ENCODE data around the gene QRFP.

QRFP gene

DNA sequence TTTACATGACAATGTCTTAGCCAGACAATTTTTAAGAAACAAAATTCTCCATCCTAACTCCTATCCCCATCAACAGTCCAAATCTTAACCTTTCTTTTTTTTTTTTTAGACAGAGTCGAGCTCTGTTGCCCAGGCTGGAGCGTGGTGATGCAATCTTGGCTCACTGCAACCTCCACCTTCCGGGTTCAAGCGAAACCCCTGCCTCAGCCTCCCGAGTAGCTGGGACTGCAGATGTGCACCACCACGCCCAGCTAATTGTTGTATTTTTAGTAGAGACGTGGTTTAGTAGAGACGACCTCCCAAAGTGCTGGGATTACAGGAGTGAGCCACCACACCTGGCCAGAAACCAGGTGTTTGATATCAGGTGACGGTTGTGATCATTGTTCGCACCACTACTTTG is 51.4 kb downstream of the QRFP start:
- no peak overlapping the region for H3K27ac ChIP-seq (replicated peaks; ENCODE audit: low read length)
- no peak overlapping the region for H3K4me2 ChIP-seq (ENCODE audit: insufficient read depth, low read length, poor library complexity, severe bottlenecking)
- DNase-seq (ENCODE audit: low spot score), result no peak
- H4K8ac ChIP-seq (ENCODE audit: low read depth, low read length), result no peak overlapping the region
- H3K27me3 ChIP-seq (ENCODE audit: control insufficient read depth in 3 of 3, insufficient read depth in 3 of 3, low read depth in 1 of 3, low read length in 3 of 3), result no peaks in the 10 kb centered on the region
- no peak overlapping the region for H4K91ac ChIP-seq (ENCODE audit: low read depth, low read length, poor library complexity)
- no peak overlapping the region for H2BK12ac ChIP-seq (ENCODE audit: low read length)
- no peak overlapping the region for H3K4me3 ChIP-seq (ENCODE audit: low read length in 2 of 2)
- WGBS, 2 donors (ENCODE audit: extremely low coverage in 2 of 2, insufficient read length in 2 of 2, insufficient replicate concordance in 1 of 2), result no CpG with 5 or more reads among the region's 10 CpGs
- H2BK5ac ChIP-seq (ENCODE audit: low read length), result no peak overlapping the region
- H3K9ac ChIP-seq (ENCODE audit: low read depth, low read length, poor library complexity), result no peak overlapping the region
- H3K23ac ChIP-seq (ENCODE audit: low read depth, low read length, poor library complexity), result peak overlapping the region; percentile 75
- H3K79me1 ChIP-seq (ENCODE audit: low read depth, low read length), result peaks cover 5% of the 10 kb centered on the region
- no peak overlapping the region for H3K18ac ChIP-seq (ENCODE audit: low read length)
- peaks cover 17 to 47% of the 10 kb centered on the region in 2 donors for H3K4me1 ChIP-seq (ENCODE audit: control insufficient read depth in 2 of 2, insufficient read depth in 1 of 2, low read depth in 1 of 2, low read length in 2 of 2)
- no peak overlapping the region for H3K14ac ChIP-seq (ENCODE audit: low read length)
- no peak overlapping the region for H2BK120ac ChIP-seq (ENCODE audit: low read depth, low read length)
- no peak overlapping the region for H2BK15ac ChIP-seq (ENCODE audit: low read length)
- no peak overlapping the region for H2AK5ac ChIP-seq (ENCODE audit: low read depth, low read length)
- H3K4ac ChIP-seq (ENCODE audit: low read length), result no peak overlapping the region
- no peaks in the 10 kb centered on the region for H3K9me3 ChIP-seq (replicated peaks in 1 of 2; ENCODE audit: control insufficient read depth in 2 of 2, insufficient read depth in 1 of 2, low read depth in 1 of 2, low read length in 2 of 2)
- peaks cover 0 to 9% of the 10 kb centered on the region in 2 donors for H3K36me3 ChIP-seq (replicated peaks in 1 of 2; ENCODE audit: control insufficient read depth in 2 of 2, insufficient read depth in 2 of 2, low read length in 2 of 2)
- no peak overlapping the region for H2AFZ ChIP-seq (ENCODE audit: low read length)

DNA sequence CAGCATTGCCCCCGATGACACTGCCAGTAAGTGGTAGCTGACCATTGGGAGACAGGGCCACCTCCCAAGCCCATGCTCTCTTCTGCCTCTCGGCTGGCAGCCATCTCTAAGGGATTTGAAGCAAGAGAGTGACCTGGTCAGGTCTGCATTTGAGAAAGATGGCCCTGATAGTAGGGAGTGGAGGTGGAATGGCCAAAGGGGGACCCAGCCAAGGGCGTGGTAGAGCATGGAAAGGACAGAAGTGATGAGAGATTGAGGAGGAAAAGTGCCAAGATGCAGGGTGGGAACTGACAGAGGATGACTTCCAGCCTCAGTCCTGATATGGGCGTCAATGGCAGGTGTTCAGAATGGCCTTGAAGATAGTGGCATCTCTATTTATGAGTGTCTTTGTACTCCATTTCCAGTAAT is 52.6 kb downstream of the QRFP start:
- Histone ChIP-seq H3K4ac (ENCODE audit: low read length) (no peak overlapping the region), H4K91ac (ENCODE audit: low read depth, low read length, poor library complexity) (no peak overlapping the region), H3K79me1 (ENCODE audit: low read depth, low read length) (peaks cover 5% of the 10 kb centered on the region), H3K9me3 (replicated peaks in 1 of 2; ENCODE audit: control insufficient read depth in 2 of 2, insufficient read depth in 1 of 2, low read depth in 1 of 2, low read length in 2 of 2) (no peaks in the 10 kb centered on the region), H3K4me3 (ENCODE audit: low read length in 2 of 2) (no peak overlapping the region), H3K23ac (ENCODE audit: low read depth, low read length, poor library complexity) (peak overlapping the region; percentile 95), H3K27ac (replicated peaks; ENCODE audit: low read length) (no peak overlapping the region), H3K4me1 (ENCODE audit: control insufficient read depth in 2 of 2, insufficient read depth in 1 of 2, low read depth in 1 of 2, low read length in 2 of 2) (peaks cover 25 to 49% of the 10 kb centered on the region in 2 donors), H3K4me2 (ENCODE audit: insufficient read depth, low read length, poor library complexity, severe bottlenecking) (no peak overlapping the region), H3K14ac (ENCODE audit: low read length) (no peak overlapping the region), H4K8ac (ENCODE audit: low read depth, low read length) (no peak overlapping the region), H2BK120ac (ENCODE audit: low read depth, low read length) (no peak overlapping the region), H2BK5ac (ENCODE audit: low read length) (no peak overlapping the region), H2AK5ac (ENCODE audit: low read depth, low read length) (no peak overlapping the region), H2AFZ (ENCODE audit: low read length) (no peak overlapping the region), H2BK12ac (ENCODE audit: low read length) (no peak overlapping the region), H3K18ac (ENCODE audit: low read length) (no peak overlapping the region), H3K9ac (ENCODE audit: low read depth, low read length, poor library complexity) (no peak overlapping the region), H2BK15ac (ENCODE audit: low read length) (no peak overlapping the region), H3K27me3 (ENCODE audit: control insufficient read depth in 3 of 3, insufficient read depth in 3 of 3, low read depth in 1 of 3, low read length in 3 of 3) (no peaks in the 10 kb centered on the region), H3K36me3 (replicated peaks in 1 of 2; ENCODE audit: control insufficient read depth in 2 of 2, insufficient read depth in 2 of 2, low read length in 2 of 2) (peaks cover 0 to 11% of the 10 kb centered on the region in 2 donors)
- no peak for DNase-seq (ENCODE audit: low spot score)
- WGBS, 2 donors (ENCODE audit: extremely low coverage in 2 of 2, insufficient read length in 2 of 2, insufficient replicate concordance in 1 of 2), result no CpG with 5 or more reads among the region's 4 CpGs

DNA sequence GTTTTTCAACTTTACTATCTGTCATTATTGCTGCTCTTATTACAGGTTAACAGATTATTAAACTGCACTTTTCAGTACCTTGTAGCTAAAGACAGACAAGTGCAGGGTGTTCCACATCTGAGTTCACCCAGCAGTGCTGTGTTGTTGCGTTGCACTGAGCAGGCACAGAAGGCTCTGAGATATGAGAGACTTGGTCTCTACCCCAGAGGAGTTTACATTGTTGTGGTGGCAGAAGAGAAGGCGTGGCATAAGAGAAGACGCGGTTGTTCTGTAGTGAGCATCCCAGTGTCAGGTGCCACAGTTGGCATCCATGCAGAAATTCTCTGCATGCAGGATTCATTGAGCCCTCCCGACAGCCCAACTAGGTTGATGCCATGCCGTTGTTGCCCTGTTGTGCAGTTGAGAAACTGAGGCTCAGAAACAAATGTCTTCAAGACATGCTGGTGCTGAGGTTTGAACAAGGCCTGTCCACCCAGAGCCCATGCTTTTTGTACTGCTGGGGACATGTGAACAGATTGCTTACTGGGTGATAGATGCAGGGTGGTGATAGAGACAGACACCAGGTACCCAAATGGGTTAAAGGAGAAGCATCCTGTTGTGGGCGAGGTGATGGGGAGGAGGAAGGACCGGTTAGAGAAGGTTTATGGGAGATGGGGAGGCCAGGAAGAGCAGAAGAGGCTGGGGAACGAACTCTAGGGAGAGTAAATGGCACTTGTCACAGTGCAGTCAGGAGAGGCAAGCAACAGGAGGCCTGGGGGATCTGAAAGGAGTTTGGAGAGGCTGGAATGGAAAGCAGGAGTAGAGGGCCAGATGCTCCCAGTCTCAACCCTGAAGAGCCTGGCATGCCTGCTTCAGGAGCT is 53.3 kb downstream of the QRFP start:
- Histone ChIP-seq H2AK5ac (ENCODE audit: low read depth, low read length) (no peak overlapping the region), H3K9ac (ENCODE audit: low read depth, low read length, poor library complexity) (no peak overlapping the region), H3K23ac (ENCODE audit: low read depth, low read length, poor library complexity) (no peak overlapping the region), H3K9me3 (replicated peaks in 1 of 2; ENCODE audit: control insufficient read depth in 2 of 2, insufficient read depth in 1 of 2, low read depth in 1 of 2, low read length in 2 of 2) (no peaks in the 10 kb centered on the region), H4K91ac (ENCODE audit: low read depth, low read length, poor library complexity) (no peak overlapping the region), H3K36me3 (replicated peaks in 1 of 2; ENCODE audit: control insufficient read depth in 2 of 2, insufficient read depth in 2 of 2, low read length in 2 of 2) (peaks cover 0 to 11% of the 10 kb centered on the region in 2 donors), H2BK15ac (ENCODE audit: low read length) (no peak overlapping the region), H2BK12ac (ENCODE audit: low read length) (no peak overlapping the region), H3K14ac (ENCODE audit: low read length) (no peak overlapping the region), H3K27ac (replicated peaks; ENCODE audit: low read length) (no peak overlapping the region), H3K4me3 (ENCODE audit: low read length in 2 of 2) (no peak overlapping the region), H2BK120ac (ENCODE audit: low read depth, low read length) (no peak overlapping the region), H3K18ac (ENCODE audit: low read length) (no peak overlapping the region), H2BK5ac (ENCODE audit: low read length) (no peak overlapping the region), H3K4me2 (ENCODE audit: insufficient read depth, low read length, poor library complexity, severe bottlenecking) (no peak overlapping the region), H4K8ac (ENCODE audit: low read depth, low read length) (no peak overlapping the region), H3K27me3 (ENCODE audit: control insufficient read depth in 3 of 3, insufficient read depth in 3 of 3, low read depth in 1 of 3, low read length in 3 of 3) (no peaks in the 10 kb centered on the region), H3K79me1 (ENCODE audit: low read depth, low read length) (peaks cover 5% of the 10 kb centered on the region), H2AFZ (ENCODE audit: low read length) (no peak overlapping the region), H3K4ac (ENCODE audit: low read length) (no peak overlapping the region), H3K4me1 (ENCODE audit: control insufficient read depth in 2 of 2, insufficient read depth in 1 of 2, low read depth in 1 of 2, low read length in 2 of 2) (peaks cover 26 to 49% of the 10 kb centered on the region in 2 donors)
- DNase-seq (ENCODE audit: low spot score), result no peak
- no CpG with 5 or more reads among the region's 9 CpGs for WGBS, 2 donors (ENCODE audit: extremely low coverage in 2 of 2, insufficient read length in 2 of 2, insufficient replicate concordance in 1 of 2)
